Endothelial cell of umbilical vein (primary cell): ENCODE results near the gene KCTD19. TPM values are rescaled to one million over a fixed set of nuclear protein-coding genes. Genes with fewer than 3 reads are reported as not detected.

Experiments used
- BruUV-seq: library from RNA; stranded (reverse); fragments of 400-500 nt; replicated peaks from 2 replicates; lab custom pipeline; 2021; lab: Mats Ljungman, UMichigan
- CTCF ChIA-PET: fragments of 300-600, 350-600 bp; sonication (Branson Sonifier 250); formaldehyde crosslinking; loops from one replicate; lab custom pipeline; 2021; ENCODE audit warnings: antibody characterized with exemption, inconsistent platforms; lab: Charles Lee
- POLR2A ChIA-PET: fragments of 300-600, 350-600 bp; sonication (Branson Sonifier 250); formaldehyde crosslinking; loops from one replicate; lab custom pipeline; 2021; ENCODE audit warnings: antibody characterized with exemption, inconsistent platforms; lab: Charles Lee
- DNase-seq: peaks from one replicate; pipeline ENCODE4 v3.0.0-alpha.2; 2011; ENCODE audit warnings: low read depth, low spot score
- FAIRE-seq: peaks from 2 replicates; lab custom pipeline; 2011; peaks lifted over from hg19 to GRCh38; lab: Jason Lieb, UNC
- H2AFZ ChIP-seq: 2 replicates; pipeline ENCODE4 v1.6.0; 2012; ENCODE audit warnings: low read depth, low read length, control low read depth, inconsistent platforms
- H3K27ac ChIP-seq: 2 replicates; pipeline ENCODE4 v1.5.1; 2011; ENCODE audit warnings: low read depth, mild to moderate bottlenecking, control low read depth, low read length, moderate library complexity; ENCODE audit not compliant: insufficient read depth
- H3K27me3 ChIP-seq, 2 experiments: 2 replicates each; pipeline versions ENCODE4 v1.6.0 to v1.6.1; 2011; ENCODE audit warnings: low read length in 2 of 2, mixed read lengths in 1 of 2; ENCODE audit not compliant: control insufficient read depth in 2 of 2, insufficient read depth in 2 of 2
- H3K36me3 ChIP-seq, 2 experiments: 2 replicates in 1 of 2; 3 replicates in 1 of 2; pipeline ENCODE4 v1.5.1; 2011; ENCODE audit warnings: low read length in 2 of 2, mild to moderate bottlenecking in 1 of 2, moderate library complexity in 1 of 2; ENCODE audit not compliant: control insufficient read depth in 2 of 2, insufficient read depth in 2 of 2; ENCODE audit errors: extremely low read depth in 1 of 2
- H3K4me1 ChIP-seq: 3 replicates; pipeline ENCODE4 v1.5.1; 2011; ENCODE audit warnings: mild to moderate bottlenecking, low read length; ENCODE audit not compliant: control insufficient read depth, insufficient read depth; ENCODE audit errors: extremely low read depth
- H3K4me2 ChIP-seq: 2 replicates; pipeline ENCODE4 v1.6.1; 2011; ENCODE audit warnings: low read length, control low read depth, mixed read lengths; ENCODE audit not compliant: insufficient read depth
- H3K4me3 ChIP-seq, 3 experiments: fragments of 200-600 bp in 1 of 3; sonication (generic), shearing (Covaris generic) in 1 of 3; replicated peaks in 1 of 3; 2 replicates each; pipeline ENCODE4 v1.5.1; 2011 to 2016; ENCODE audit warnings: control low read depth in 3 of 3, low read length in 3 of 3, mild to moderate bottlenecking in 2 of 3, inconsistent platforms in 1 of 3, low read depth in 1 of 3, moderate library complexity in 1 of 3; ENCODE audit not compliant: insufficient read depth in 1 of 3
- H3K79me2 ChIP-seq: 2 replicates; pipeline ENCODE4 v1.6.0; 2012; ENCODE audit warnings: low read length, inconsistent platforms; ENCODE audit not compliant: control insufficient read depth, insufficient read depth
- H3K9ac ChIP-seq: replicated peaks from 2 replicates; pipeline ENCODE3; 2011; ENCODE audit warnings: low read length, control low read depth; ENCODE audit not compliant: insufficient read depth; ENCODE audit errors: extremely low read depth
- H3K9me1 ChIP-seq: replicated peaks from 3 replicates; pipeline ENCODE4 v1.6.0; 2011; ENCODE audit warnings: mild to moderate bottlenecking, low read length; ENCODE audit not compliant: control insufficient read depth, insufficient read depth; ENCODE audit errors: extremely low read depth
- H3K9me3 ChIP-seq: replicated peaks from 2 replicates; pipeline ENCODE4 v1.5.1; 2012; ENCODE audit warnings: low read length, inconsistent platforms; ENCODE audit not compliant: control insufficient read depth, insufficient read depth
- H4K20me1 ChIP-seq: replicated peaks from 2 replicates; pipeline ENCODE3; 2011; ENCODE audit warnings: mild to moderate bottlenecking, low read length; ENCODE audit not compliant: control insufficient read depth, insufficient read depth; ENCODE audit errors: extremely low read depth
- CTCF ChIP-seq, 2 donors: IDR thresholded peaks; 1 replicate in 1 of 2; 2 replicates in 1 of 2; pipeline ENCODE4 v1.5.1; 2011; ENCODE audit warnings: low read length in 2 of 2, mild to moderate bottlenecking in 2 of 2, moderate library complexity in 2 of 2, control low read depth in 1 of 2, inconsistent platforms in 1 of 2, low read depth in 1 of 2; ENCODE audit not compliant: insufficient read depth in 1 of 2; ENCODE audit errors: extremely low read depth in 1 of 2
- EZH2 ChIP-seq: IDR thresholded peaks from 2 replicates; pipeline ENCODE4 v1.6.1; 2012; ENCODE audit warnings: borderline replicate concordance, low read depth, mild to moderate bottlenecking, moderate library complexity, low read length, inconsistent platforms; ENCODE audit not compliant: severe bottlenecking
- FOS ChIP-seq: IDR thresholded peaks from 2 replicates; pipeline ENCODE4 v1.6.1; 2011; ENCODE audit warnings: mild to moderate bottlenecking, low read length, moderate library complexity, borderline replicate concordance; ENCODE audit not compliant: insufficient read depth
- GATA2 ChIP-seq: IDR thresholded peaks from 2 replicates; pipeline ENCODE4 v1.7.0; 2011; ENCODE audit warnings: low read depth, mild to moderate bottlenecking, moderate library complexity, mixed read lengths, low read length; ENCODE audit not compliant: insufficient read length, insufficient read depth
- JUN ChIP-seq: IDR thresholded peaks from 2 replicates; pipeline ENCODE4 v1.6.1; 2011; ENCODE audit warnings: borderline replicate concordance, low read depth; ENCODE audit not compliant: insufficient read length, insufficient read depth
- MAX ChIP-seq: IDR thresholded peaks from 2 replicates; pipeline ENCODE4 v1.6.1; 2011; ENCODE audit not compliant: insufficient read depth, insufficient read length
- MYC ChIP-seq: IDR thresholded peaks from one replicate; pipeline ENCODE4 v1.6.1; 2011; ENCODE audit warnings: mild to moderate bottlenecking, low read depth, low read length
- POLR2A ChIP-seq: IDR thresholded peaks from 2 replicates; pipeline ENCODE4 v1.6.1; 2012; ENCODE audit warnings: low read depth, mild to moderate bottlenecking, control low read depth, low read length
- POLR2AphosphoS5 ChIP-seq: IDR thresholded peaks from 2 replicates; pipeline ENCODE4 v1.6.1; 2012; ENCODE audit warnings: low read depth, mild to moderate bottlenecking, control low read depth, low read length, moderate library complexity; ENCODE audit not compliant: insufficient read depth
- dilution Hi-C: fragments of 300-500 bp; cut with MboI; formaldehyde crosslinking; loops from one replicate; pipeline ENCODE4 v1.15.0; 2019; ENCODE audit warnings: low sequenced_read_pairs; ENCODE audit not compliant: extremely low pct_ligation_motif_present
- intact Hi-C: fragments of 100-400 bp; cut with micrococcal nuclease; formaldehyde crosslinking; loops from one replicate; pipeline ENCODE4 v1.10.0; 2022
- polyA plus RNA-seq, 4 experiments: library from polyadenylated mRNA; depleted of rRNA in 3 of 4; stranded (reverse) in 3 of 4; unstranded in 1 of 4; fragments of >200 nt; gene quantifications; 2 replicates each; pipeline versions ENCODE4 v1.2.1 to v1.2.3, GENCODE V29; 2011 to 2012; ENCODE audit warnings: missing spikeins in 1 of 4
- total RNA-seq: library from RNA; stranded (reverse); gene quantifications from 2 replicates; pipeline ENCODE4 v1.2.3, GENCODE V29; 2021

KCTD19 gene
- total and polyA plus RNA-seq, 2 donors (not counting 3 experiments of a cell fraction or from before 2014, with no cell fraction given), result 0.21 to 0.44 TPM

- no peak overlapping the region for H2AFZ ChIP-seq
- no peaks in the 10 kb centered on the region for H3K36me3 ChIP-seq
- no TSS peak for BruUV-seq
- CTCF ChIA-PET, result interaction anchor here (0.6 to 2.6 kb wide), 6 partner anchors 13 to 601 kb away, joined by 3 to 10 read pairs (median 4); no protein-coding TSS in a partner anchor
- no peak overlapping the region for H3K4me3 ChIP-seq
- peaks cover 22% of the 10 kb centered on the region for H3K4me1 ChIP-seq
- no peaks in the 10 kb centered on the region for H3K9me3 ChIP-seq
- H3K27ac ChIP-seq, result no peak overlapping the region
- H3K9ac ChIP-seq, result no peak overlapping the region
- no peaks in the 10 kb centered on the region for H4K20me1 ChIP-seq
- no peak for DNase-seq
- H3K4me2 ChIP-seq, result no peak overlapping the region
- H3K27me3 ChIP-seq, result no peaks in the 10 kb centered on the region
- no peak for FAIRE-seq
- no peak for TF ChIP-seq CTCF (IDR thresholded peaks at IDR 0.05; ENCODE audit: extremely low read depth in 1 of 2, insufficient read depth in 1 of 2, low read depth in 1 of 2, low read length in 2 of 2)
- TF ChIP-seq MAX, result no peak
- no peak for TF ChIP-seq GATA2
- no peak for TF ChIP-seq MYC
- no peak for TF ChIP-seq POLR2A
- TF ChIP-seq JUN, result no peak
- TF ChIP-seq EZH2, result no peak
- TF ChIP-seq FOS, result no peak
- no peak for TF ChIP-seq POLR2AphosphoS5
- H3K79me2 ChIP-seq, result no peaks in the 10 kb centered on the region
- H3K9me1 ChIP-seq, result no peaks in the 10 kb centered on the region
- intact Hi-C loops, result no loop called here
- dilution Hi-C loops, result no loop called here
- POLR2A ChIA-PET, result no interaction called here
Observed at GRCh38 chr16:67264866-67265265, 61.7 kb downstream of the KCTD19 start.
